Parathyroid adenoma (tissue), 2 donors: ENCODE measurements around the gene RTP2.

Source experiments
- H2AFZ ChIP-seq: fragments of 300-600 bp; sonication (generic); one replicate; pipeline ENCODE4 v1.7.0; 2017; ENCODE audit warnings: antibody characterized with exemption, mild to moderate bottlenecking
- H3K27ac ChIP-seq: fragments of 300-600 bp; sonication (generic); one replicate; pipeline ENCODE4 v1.7.0; 2017
- H3K27me3 ChIP-seq: fragments of 300-600 bp; sonication (generic); one replicate; pipeline ENCODE4 v1.7.0; 2017; ENCODE audit warnings: low read length; ENCODE audit not compliant: control insufficient read depth, insufficient read depth
- H3K36me3 ChIP-seq: fragments of 300-600 bp; sonication (generic); one replicate; pipeline ENCODE4 v1.7.0; 2017; ENCODE audit warnings: low read length; ENCODE audit not compliant: control insufficient read depth, insufficient read depth
- H3K4me1 ChIP-seq: fragments of 300-600 bp; sonication (generic); one replicate; pipeline ENCODE4 v1.7.0; 2017; ENCODE audit warnings: control low read depth
- H3K4me2 ChIP-seq: fragments of 300-600 bp; sonication (generic); one replicate; pipeline ENCODE4 v1.7.0; 2017; ENCODE audit warnings: low read length
- H3K4me3 ChIP-seq: fragments of 300-600 bp; sonication (generic); one replicate; pipeline ENCODE4 v1.7.0; 2017; ENCODE audit warnings: low read depth, low read length
- H3K79me2 ChIP-seq: fragments of 300-600 bp; sonication (generic); one replicate; pipeline ENCODE4 v1.7.0; 2017; ENCODE audit warnings: control low read depth
- H3K9ac ChIP-seq: fragments of 300-600 bp; sonication (generic); one replicate; pipeline ENCODE4 v1.7.0; 2017; ENCODE audit warnings: mild to moderate bottlenecking
- H3K9me3 ChIP-seq: fragments of 300-600 bp; sonication (generic); one replicate; pipeline ENCODE4 v1.7.0; 2017; ENCODE audit warnings: low read length; ENCODE audit not compliant: control insufficient read depth
- TF ChIP-seq, protein P1 (sequence below): fragments of 300-600 bp; sonication (generic); IDR thresholded peaks from one replicate; pipeline ENCODE4 v1.7.0; 2017; ENCODE audit warnings: antibody characterized with exemption, mild to moderate bottlenecking
- donor health status: primary hyperparathyroidism.

The RTP2 gene

DNA sequence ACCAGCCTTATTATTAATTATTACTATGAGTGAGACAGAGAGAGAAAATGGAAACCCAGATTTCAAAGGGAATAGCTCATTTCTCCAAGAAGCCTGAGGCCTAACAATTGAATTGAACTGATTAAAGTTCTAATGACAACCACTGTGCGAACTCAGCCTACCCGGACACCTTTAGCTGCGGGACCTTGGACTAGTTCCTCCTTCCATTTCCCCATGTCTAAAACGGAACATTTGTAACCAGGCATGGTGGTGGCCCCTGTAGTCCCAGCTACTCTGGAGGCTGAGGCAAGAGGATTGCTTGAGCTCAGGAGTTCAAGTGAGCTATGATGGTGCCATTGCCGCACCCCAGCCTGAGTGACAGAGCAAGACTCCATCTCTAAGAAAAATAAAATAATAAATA is 16.4 kb upstream of the RTP2 start:
- H3K4me2 ChIP-seq, result no peak overlapping the region
- H2AFZ ChIP-seq, result no peak overlapping the region
- TF ChIP-seq, protein P1, sequence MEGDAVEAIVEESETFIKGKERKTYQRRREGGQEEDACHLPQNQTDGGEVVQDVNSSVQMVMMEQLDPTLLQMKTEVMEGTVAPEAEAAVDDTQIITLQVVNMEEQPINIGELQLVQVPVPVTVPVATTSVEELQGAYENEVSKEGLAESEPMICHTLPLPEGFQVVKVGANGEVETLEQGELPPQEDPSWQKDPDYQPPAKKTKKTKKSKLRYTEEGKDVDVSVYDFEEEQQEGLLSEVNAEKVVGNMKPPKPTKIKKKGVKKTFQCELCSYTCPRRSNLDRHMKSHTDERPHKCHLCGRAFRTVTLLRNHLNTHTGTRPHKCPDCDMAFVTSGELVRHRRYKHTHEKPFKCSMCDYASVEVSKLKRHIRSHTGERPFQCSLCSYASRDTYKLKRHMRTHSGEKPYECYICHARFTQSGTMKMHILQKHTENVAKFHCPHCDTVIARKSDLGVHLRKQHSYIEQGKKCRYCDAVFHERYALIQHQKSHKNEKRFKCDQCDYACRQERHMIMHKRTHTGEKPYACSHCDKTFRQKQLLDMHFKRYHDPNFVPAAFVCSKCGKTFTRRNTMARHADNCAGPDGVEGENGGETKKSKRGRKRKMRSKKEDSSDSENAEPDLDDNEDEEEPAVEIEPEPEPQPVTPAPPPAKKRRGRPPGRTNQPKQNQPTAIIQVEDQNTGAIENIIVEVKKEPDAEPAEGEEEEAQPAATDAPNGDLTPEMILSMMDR, result no peak
- no peak overlapping the region for H3K9ac ChIP-seq
- no peaks in the 10 kb centered on the region for H3K79me2 ChIP-seq
- no peaks in the 10 kb centered on the region for H3K36me3 ChIP-seq
- H3K27me3 ChIP-seq, result no peaks in the 10 kb centered on the region
- no peak overlapping the region for H3K27ac ChIP-seq
- no peaks in the 10 kb centered on the region for H3K4me1 ChIP-seq
- no peaks in the 10 kb centered on the region for H3K9me3 ChIP-seq
- H3K4me3 ChIP-seq, result no peak overlapping the region

DNA sequence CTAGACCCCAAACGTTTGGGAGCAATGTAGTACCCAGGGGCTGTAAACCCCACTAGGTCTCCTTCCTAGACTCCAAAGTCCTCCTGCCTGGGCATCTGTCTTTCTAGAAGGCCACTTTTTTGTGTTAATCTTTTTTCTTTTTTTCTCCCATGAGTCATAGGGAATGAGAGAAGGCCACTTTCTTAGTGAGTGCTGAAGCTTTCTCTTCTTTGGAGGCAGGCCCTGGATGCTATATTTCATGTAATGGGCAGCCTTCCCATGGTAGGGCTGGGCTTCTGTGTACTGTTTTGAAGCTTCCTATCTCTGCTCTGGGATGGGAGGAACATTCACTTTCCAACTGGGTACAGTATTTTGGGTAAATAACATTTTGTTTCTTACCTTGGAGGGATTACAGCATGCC is 15.2 kb upstream of the RTP2 start:
- no peak overlapping the region for H3K4me3 ChIP-seq
- TF ChIP-seq, protein P1, result no peak
- H3K79me2 ChIP-seq, result no peaks in the 10 kb centered on the region
- H3K4me2 ChIP-seq, result no peak overlapping the region
- no peaks in the 10 kb centered on the region for H3K4me1 ChIP-seq
- H3K27ac ChIP-seq, result no peak overlapping the region
- H3K9ac ChIP-seq, result no peak overlapping the region
- no peaks in the 10 kb centered on the region for H3K27me3 ChIP-seq
- no peaks in the 10 kb centered on the region for H3K36me3 ChIP-seq
- H3K9me3 ChIP-seq, result no peaks in the 10 kb centered on the region
- no peak overlapping the region for H2AFZ ChIP-seq

DNA sequence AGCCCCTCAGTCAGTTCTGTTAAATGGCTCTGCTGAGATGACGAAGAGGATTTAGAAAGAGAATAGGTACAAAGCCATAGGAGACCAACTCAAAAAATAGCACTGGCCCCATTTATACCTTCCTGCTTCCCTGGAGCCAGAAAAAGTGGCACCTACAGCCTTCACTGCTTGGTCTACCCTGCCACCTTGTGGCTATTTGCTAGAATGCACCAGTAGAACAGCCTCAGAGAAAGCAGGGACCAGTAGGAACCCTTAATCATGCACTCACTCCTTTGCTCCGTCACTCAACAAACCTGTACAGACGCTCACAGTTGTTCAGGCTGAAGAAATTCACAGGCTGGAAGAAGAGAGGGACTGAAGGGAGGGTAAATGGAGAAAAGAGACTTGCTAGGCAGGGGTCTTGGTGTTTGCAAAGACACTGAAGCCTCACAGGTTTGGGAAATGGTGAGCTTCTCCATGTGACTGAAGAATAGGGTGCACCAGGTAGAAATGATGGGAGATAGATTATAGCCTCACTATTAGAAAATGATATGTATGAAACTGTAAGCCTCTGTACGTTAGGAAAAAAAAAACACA is 12.1 kb upstream of the RTP2 start:
- TF ChIP-seq, protein P1, result peak; percentile 94
- Histone ChIP-seq H3K9ac (no peak overlapping the region), H2AFZ (peak overlapping the region; percentile 1), H3K4me2 (no peak overlapping the region), H3K4me1 (no peaks in the 10 kb centered on the region), H3K4me3 (no peak overlapping the region), H3K27me3 (no peaks in the 10 kb centered on the region), H3K27ac (no peak overlapping the region), H3K9me3 (no peaks in the 10 kb centered on the region), H3K79me2 (no peaks in the 10 kb centered on the region), H3K36me3 (no peaks in the 10 kb centered on the region)

DNA sequence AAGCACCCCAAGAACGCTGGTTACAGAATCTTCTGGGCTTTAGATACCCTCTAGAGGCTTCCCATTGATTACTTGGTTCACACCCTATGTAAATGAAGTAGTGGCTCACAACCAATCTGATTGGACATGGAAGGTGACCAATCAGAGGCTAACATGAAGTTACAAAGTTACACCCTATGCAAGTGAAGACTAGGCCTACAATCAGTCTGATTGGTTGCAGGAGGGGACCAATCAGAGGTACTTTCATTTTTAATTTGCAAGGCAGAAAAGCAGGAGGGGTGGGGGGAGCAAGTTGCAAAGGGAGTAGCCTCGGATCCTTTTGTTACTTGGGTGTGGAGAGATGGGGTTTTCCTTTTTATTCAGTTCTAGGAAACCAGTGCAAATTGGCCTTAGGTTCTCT is 11.1 kb upstream of the RTP2 start:
- Histone ChIP-seq H3K9me3 (no peaks in the 10 kb centered on the region), H3K4me2 (no peak overlapping the region), H3K36me3 (no peaks in the 10 kb centered on the region), H3K79me2 (no peaks in the 10 kb centered on the region), H3K4me1 (no peaks in the 10 kb centered on the region), H3K27me3 (no peaks in the 10 kb centered on the region), H2AFZ (no peak overlapping the region), H3K9ac (no peak overlapping the region), H3K27ac (no peak overlapping the region), H3K4me3 (no peak overlapping the region)
- TF ChIP-seq, protein P1, result no peak

DNA sequence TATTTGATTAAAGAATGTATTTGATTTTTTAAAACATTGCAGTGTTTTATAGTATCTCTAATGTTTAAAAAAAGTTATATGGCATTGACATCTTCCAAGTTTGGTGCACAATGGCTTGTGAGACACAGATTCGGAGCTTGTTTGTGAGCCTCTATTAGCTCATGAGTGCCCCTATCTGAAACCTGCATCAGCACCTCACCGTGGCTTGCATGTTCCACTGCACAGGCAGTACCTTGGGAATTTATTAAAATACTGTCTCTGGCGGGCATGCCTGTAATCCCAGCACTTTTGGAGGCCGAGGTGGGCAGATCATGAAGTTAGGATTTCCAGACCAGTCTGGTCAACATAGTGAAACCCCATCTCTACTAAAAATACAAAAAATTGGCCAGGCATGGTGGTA is 6.8 kb upstream of the RTP2 start:
- H3K9ac ChIP-seq, result no peak overlapping the region
- no peaks in the 10 kb centered on the region for H3K79me2 ChIP-seq
- H3K4me3 ChIP-seq, result no peak overlapping the region
- TF ChIP-seq, protein P1, result no peak
- H3K27me3 ChIP-seq, result no peaks in the 10 kb centered on the region
- H3K27ac ChIP-seq, result no peak overlapping the region
- no peaks in the 10 kb centered on the region for H3K36me3 ChIP-seq
- no peaks in the 10 kb centered on the region for H3K9me3 ChIP-seq
- H2AFZ ChIP-seq, result no peak overlapping the region
- no peak overlapping the region for H3K4me2 ChIP-seq
- H3K4me1 ChIP-seq, result no peaks in the 10 kb centered on the region
